CD4-positive, alpha-beta T cell treated with Interleukin-10 for 1 hour (primary cell): ENCODE measurements around the gene FTHL17.

Experiments used
- DNase-seq: peaks from one replicate; pipeline ENCODE4 v3.0.0-alpha.2; 2020

The FTHL17 gene

DNA sequence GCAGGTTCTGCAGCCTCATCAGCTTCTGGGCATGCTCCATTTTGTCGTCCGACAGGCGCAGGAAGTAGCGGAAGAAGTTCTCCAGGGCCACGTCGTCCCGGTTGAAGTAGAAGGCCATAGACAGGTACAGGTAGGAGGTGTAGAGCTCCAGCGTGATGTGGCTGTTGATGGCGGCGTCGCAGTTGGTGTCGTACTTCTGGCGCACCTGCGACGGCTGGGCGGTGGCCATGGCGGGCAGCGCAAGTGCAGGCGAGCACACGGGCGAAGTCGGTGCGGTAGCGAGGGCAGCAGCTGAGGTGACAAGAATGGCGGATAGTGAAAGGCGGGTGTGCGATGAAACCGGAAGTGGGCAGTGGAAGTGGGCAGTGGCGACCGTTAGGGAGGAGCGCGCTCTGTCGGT is at the start of gene FTHL17:
Gene FTHL17, minus strand, starts transcription at position 317 of the 400 bp plus-strand sequence. Its CDS starts 88 bp downstream, at position 229.
- no peak for DNase-seq

DNA sequence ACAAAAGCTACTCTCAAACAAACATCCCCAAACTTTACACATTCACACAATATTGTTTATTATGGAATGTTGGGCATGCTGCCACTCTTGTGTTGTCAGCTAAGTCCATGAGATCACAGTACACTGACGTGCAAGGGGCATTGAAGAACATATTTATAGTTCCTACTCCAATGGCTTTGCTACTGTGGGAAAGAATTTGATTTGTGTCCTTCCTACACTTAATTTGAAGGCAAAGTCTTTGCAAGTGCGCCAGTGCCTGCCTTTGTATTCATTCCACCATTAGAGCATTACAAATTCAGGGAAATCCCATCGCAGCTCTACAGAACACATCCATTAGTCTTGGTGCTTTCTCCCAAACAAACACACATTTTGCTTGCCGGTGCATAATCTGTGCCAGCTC is 45.4 kb upstream of the FTHL17 start:
- no peak for DNase-seq

DNA sequence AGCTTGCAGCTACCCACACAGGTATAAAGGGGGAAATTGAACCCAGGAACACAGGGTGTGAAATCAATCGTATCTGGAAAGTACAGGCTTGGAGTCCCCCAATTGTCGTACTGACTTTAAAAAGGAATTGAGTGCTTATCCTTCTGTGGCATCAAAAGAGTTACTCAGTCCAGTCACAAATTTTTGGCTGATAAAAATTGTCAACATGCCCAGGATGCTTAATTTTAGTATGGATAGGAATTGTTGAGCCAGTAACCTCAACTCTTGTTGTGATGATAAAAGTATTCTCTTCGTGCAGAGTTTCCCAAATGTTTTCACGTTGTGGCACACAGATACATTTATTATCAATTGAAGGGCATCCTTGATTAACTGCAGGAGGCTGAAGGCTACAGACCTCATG is 43.6 kb upstream of the FTHL17 start:
- no peak for DNase-seq

DNA sequence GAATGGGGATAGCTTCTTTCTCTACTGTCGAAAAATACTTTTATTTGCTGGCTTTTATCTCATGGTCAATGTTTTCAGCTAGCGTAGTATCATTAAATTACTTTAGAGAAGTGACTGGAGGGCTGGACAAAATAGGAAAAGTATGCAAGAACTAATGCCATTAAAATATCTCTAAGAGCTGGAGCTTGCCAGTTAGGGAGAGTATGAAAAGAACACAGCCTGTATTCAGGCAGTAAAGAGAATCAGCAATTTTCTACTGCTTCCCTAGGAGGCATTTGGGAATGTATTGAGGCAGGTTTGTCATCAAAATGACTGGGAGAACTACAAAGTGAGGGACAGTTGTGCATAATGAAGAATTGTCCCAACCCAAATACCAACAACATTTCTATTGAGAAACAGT is 43.0 kb upstream of the FTHL17 start:
- no peak for DNase-seq

DNA sequence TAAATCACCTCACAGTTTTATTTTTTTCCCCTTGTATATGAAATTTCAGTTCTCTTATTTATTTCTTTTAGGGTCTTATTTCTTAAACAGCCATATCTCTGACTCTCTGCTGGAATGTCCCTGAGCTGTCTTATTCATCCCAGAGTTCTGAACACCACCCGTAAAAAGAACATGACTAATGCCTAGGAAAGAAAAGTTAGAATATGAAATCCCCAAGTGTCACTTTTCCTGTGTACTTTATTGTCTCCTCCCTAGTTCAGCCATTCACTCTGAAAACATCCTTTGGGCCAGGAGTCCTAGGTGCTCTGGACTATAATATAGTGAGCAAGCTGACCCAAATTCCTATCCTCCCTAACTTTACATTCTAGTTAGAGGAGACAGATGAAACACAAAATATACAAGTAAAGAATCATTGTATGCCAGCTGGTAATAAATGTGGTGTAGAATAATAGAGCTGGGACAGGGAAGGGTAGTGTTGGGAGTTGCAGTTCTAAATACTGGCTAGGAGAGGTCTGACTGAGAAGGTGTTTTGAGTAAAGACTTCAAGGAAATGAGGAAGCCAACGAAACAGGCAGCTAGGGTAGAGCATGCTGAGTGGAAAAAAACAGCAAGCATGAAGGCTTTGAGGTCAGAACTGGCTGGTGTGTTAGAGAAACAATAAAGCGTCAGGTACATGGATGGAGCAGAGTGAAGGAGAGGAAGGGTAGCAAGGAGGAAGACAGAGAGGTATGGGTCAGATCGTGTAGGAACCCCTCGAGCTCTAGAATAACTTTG is 40.6 kb upstream of the FTHL17 start:
- DNase-seq = no peak

DNA sequence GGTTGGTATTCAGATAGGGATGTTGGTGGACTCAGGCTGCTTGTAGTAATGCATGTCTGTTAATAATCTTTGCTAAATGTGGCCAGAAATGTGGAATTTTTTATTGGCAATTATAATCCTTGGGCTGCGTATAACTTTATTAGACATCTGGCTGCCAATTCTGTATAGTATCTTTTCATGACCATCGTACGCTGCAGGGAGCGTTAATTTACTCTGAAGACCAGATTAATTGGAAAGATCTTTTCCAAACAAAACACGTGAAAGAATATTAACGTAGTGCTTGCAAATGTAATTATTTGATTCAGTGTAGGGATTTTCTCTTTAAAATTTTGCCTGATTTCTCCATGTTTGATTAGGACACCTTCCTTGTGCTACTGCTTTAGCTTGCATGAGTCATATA is 38.8 kb upstream of the FTHL17 start:
- DNase-seq = no peak

DNA sequence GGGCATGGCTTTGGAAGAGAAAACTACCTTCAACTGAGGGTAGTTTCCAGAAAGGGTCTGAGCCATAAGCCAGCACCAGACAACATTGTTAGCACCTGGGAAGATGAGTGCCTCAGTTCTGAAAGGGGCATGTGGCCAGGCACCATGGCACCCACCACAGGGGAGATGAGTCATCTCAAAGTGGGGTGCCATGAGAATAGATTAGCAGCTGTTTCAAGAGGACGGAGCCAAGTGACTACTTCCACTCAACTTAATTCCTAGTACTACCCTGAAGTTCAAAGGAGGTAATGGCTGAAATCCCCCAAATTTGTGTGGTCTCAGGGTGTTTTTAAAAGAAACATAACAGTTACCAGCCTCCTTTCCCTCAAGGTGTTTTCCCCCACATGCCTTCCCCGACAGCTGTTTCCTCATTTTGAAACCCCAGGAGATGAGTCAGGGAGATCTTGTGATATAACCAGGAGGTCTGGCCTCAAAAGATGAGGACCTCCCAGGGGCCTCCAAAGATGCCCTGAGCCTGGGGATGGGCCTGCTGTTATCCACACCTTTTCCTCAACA is 27.8 kb upstream of the FTHL17 start:
- no peak for DNase-seq

DNA sequence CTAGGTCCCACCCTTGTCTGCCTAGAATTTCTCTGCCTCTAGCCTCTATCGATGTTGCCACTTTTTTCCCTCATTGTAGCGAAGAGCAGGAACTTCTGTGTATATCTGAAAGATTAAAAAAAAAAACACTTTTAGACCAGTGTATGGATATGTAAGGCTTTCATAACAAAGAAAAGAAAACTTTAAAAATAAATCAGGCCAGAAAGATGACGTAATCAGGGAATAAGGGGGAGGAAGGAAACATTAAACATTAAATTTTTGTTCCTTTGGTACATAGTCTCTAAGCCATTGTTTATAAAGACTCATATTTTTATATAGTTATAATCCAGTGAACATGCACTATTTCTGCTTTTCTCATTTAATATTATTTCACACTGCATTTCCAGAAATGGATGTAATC is 26.2 kb upstream of the FTHL17 start:
- DNase-seq = no peak

DNA sequence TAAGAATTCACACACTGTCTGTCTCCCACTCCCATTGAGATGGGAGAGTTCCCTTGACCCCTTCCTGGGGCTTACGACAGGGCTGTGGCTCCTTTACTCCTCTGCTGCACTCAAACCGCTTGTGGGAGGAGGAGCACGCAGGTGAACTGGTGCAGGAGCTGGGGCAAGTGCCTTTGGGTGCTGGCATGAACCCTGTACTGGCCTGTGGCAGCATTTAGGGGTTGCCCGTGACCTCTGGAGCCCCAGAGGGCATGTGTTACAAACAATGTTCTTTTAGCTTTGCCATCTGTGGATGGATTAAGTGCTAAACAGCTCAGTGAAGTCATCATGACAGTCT is 21.8 kb upstream of the FTHL17 start:
- DNase-seq = no peak

DNA sequence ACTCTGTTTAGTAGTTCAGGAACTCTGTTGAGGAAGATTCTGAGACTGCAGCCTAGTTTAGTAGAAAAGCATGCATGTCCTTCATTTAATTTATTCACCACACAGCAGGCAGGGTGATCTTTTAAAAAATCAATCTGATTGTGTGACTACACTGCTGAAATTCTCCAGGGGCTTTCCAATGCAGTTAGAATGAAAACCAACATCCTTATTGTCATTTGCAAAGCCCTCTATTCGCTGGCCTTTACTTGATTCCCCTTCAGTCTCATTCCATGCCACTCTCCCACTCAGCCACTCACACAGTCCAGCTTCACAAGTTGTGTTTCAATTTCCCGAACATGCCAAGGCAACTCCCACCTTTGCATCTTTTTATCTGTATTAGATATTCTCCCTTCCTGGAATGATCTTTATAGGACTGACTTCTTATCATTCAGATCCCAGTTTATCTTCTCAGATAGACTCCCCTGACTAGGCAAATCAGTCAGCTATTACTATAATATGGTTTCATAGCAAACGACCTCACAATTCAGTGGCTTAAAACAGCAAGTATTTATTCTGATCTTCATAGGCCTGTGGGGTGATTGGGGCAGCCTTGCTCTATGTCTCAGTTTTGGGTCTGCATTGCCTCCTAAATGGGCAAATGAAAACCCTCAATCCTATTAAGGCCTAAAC is 21.3 kb upstream of the FTHL17 start:
- no peak for DNase-seq

DNA sequence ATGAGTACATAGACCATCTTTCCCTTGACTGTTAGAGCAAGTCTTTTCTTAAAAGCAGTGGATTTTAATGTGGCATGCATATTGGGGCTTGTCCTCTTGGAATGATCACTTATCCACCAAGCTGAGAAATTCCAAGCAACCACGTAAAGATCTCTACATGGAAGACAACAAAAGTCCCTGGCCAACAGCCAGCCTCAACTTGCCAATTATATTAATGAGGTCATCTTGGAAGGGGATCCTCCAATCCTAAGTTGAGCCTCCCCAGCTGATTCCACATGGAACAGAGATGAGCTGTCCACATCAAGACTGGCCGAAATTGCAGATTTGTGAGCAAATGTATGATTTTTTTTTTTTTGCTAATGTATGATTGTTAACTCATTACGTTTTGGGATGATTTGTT is 20.6 kb upstream of the FTHL17 start:
- DNase-seq = no peak

DNA sequence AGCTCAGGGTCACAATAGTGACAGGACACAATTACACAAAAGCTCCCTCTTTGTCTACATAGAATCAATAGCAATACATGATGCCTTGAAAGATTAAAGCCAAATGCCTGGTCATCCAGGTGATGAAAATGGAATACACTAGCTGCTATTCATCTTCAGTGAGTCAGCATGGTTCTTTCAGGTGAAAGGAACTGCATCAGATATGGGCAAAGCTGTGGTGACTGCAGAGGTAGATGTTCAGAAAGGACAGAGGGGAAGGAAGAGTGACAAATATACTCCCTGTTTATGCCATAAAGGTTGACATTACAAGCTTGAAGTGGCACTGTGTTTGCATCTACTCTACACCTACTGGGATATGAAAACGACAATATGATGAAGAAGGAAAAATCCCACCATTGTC is 20.0 kb upstream of the FTHL17 start:
- no peak for DNase-seq

DNA sequence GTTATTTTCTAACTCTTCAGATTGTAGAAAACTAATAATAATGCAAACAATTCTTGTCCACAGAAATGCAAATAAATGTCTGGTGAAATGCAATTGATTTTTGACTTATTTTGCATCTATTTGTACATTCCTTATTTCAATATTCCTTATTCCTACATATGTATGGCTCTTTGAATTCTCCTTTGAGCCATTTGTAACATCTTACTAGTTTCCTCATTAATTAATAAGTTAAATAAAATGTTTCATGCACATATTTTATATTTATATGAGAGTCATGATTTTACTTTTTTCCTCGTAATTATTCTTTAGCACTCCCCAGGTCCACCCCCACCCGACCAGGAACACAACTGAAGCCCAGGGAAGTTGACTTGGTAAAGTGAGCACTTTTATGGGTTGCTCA is 2.7 kb upstream of the FTHL17 start:
- no peak for DNase-seq

DNA sequence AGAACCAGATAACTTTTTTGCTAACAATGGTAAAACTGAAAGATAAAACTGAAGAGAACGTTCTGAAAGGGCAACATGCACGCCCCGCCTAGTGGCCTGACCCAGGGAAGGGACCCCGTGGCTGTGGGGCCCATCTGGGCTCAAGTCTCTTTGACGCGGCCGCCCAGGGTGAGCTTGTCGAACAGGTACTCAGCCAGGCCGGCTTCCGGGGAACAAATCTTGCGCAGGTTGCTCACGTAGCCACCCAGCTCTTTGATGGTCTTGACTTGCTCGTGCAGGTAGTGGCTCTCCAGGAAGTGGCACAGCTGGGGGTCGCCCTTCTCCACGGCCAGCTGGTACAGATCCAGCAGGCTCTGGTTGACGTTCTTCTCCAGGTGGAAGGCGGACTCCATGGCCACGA is 579 bp downstream of the FTHL17 start:
- no peak for DNase-seq

DNA sequence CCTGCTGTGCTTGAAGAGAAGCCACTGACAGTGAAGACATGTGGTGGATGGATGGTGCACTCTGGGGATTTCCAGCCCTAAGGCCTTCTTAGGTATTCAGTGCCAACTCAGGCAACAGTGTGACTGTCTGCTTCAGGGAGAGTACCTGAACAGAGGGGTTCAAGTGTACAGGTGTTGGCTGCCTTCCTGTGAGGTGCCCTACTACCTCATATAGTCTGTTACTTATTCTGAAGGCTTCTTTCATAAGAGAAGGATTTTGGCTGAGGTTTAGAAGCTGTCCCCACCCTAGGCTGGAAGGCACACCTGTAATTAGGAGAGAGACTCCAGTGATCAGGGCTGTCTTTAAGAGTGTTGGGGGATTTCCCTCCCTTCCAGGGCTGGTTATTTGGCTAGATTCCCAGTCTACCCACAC is 1.8 kb downstream of the FTHL17 start:
- no peak for DNase-seq

DNA sequence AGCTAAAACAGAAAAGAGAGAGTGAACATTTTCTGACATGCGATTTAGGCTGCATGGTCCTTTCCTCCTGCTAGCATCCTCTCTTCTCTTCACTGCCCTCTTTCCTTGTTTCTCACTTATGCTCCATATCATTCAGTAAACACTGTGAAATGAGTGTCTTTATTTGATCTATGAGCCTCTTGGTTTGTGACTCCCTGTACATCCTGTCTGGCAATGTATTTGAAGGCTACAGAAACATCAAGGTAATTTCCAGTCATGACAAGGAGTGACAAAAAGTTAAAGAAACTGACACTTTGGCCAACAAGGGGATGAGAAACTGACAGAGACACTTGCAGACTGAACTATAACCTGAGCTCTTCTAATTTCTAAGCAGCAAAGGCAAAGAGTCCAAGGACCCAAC is 8.7 kb downstream of the FTHL17 start:
- DNase-seq = no peak

DNA sequence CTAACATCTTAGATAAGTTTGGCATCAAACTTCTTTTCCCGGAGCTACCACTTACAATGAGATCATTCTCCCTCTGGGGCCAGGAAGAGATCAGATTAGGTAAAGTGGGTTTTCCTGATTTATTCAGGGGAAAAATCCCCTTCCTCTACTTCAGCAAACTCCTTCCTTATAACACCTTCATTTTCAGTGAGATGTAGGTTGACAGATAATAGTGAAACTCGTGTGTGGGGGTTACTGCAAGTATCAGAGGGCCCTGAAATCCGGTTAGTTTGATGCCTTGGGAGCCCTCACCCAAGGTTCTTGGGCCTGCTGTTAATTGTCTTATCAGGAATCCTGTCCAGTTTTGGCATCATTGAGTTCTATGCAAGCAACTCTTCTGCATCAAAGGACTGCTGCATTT is 10.8 kb downstream of the FTHL17 start:
- no peak for DNase-seq

DNA sequence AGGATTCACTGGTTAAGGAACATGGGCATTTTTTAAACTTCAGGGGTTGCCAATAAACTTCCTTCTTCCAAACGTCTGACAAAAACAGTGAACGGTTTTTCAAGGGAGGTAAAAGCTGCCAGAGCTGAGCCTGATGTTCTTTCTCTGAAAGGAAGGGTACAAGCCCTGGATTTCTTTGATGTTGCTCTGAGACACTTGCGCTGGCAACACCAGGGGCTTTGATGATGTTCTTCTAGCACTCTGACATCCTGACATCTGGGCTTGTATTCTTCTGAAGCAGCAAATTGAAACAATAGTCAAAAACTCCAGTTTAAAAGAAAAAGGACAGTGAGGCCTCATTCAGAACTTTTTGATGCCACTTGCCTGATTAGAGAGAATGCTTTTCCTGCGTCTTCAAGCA is 11.8 kb downstream of the FTHL17 start:
- no peak for DNase-seq

DNA sequence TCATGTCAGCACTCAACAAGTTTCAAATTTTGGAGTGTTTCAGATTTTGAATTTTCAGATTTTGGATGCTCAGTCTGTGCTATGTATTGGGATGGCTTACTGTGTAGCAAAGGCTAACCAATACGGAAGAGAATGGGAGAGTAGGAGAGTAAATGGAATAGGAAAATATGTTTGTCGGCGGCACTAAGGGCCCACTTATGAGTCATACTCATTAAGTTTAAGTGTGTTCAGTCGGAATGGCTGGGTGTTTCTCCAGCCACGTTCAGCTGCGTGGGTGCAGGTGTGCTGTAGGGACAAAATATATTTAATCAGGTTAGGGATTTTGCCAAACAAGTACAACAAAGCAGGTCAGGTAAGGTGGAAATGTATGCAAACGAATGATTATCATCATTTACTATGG is 13.6 kb downstream of the FTHL17 start:
- DNase-seq = no peak

DNA sequence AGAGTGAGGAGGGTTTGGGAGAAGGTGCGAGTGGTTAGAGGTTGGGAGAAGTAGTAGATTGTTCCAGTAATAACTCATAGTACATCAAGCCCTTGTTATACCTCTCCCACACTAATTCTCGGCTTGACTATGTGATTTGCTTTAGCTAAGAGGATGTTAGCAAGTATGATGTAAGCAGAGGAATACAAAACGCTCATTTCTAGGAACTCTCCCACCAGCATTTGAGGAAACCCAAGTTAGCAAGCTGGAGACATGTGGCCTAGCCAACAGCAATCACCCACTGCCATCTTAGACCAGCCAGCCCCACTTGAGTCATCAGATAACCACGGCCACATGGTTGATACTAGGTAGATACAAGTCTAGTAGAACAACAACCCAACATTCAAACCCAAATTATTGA is 14.2 kb downstream of the FTHL17 start:
- DNase-seq = no peak

DNA sequence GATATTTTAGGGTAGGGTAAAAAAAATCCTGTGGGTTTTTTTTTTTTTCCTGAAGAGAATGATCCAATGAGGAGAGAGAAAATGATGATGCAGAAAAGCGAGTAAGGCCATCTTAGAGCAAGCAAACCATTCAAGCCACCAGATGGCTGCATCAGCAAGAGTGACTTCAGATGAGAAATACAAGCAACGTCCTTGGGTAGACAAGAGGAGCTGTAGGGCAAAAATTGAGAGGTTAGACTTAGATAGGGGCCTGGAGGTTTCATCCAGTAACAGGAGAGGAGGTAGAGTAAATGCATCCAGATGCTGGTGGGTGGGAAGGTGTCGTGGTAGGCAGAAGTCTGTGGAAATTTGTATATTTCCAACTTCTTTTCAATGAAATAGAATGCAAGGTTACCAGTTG is 14.6 kb downstream of the FTHL17 start:
- DNase-seq = no peak

DNA sequence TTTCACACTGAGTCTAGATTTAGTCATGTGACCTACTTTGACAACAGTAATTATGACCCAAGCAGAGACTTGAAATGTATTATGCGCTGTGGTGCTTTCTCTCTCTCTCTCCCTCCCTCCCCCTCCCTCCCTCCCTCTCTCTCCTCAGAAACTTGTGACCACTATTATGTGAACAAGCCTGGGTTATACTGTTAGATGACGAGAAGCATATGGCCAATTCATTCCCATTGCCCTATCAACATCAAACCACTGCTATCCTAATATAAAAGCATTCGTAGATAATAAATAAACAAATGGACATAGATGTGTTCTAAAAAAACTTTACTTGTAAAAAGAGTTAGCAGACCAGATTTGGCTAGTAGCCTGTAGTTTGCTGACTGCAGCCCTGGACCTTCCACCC is 18.2 kb downstream of the FTHL17 start:
- DNase-seq = no peak

DNA sequence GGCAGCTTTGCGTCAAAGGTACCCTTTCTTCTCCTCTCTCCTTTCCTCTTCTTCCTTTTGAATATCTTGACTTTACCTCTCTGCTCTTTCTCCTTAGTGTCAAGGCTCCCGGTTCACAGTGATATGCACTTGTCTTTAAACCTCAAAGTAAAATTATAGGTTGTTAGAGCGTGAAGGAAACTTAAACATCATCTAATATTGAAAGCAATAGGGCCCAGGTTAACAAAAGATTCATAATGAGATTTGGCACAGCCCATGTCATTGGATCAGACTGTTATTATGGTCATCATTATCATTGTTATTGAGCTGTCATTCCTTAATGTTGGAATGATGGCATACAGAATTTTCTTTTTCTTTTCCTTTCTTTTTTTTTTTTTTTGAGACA is 32.5 kb downstream of the FTHL17 start:
- no peak for DNase-seq

DNA sequence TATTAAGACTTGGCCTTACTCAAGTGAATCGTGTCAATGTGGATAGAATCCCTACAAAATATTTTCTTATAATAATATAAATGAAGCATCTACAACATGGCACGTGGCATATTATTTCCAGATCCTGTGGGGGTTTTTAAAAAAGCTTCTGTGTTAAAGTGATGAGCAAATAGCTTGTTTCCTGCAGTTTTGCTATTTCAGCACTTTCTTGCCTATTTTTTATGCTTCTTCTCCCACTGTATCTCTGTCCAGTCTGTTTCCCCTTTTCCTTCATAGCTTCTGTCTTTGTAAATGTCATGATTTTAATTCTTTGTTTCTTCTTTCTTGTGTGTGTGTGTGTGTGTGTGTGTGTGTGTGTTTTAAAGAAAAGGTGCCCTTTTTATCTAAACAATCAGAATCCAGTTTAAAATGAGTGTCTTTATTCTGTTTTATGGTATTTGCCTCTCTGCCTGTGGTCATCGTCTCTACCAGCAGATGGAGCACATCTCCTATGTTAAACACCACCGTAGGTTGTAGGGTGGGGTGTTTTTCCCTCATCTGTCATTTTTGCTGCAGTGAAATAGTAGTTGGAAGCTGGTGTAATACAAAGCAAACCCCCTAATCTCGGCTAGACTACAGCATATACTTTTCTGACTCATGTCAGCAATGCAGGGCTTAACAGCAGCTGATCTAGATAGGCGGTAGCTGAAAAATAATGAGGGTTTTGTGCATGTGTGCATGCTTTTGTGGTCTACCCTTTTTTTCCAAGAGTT is 33.1 kb downstream of the FTHL17 start:
- DNase-seq = peak; percentile 1
